LNCAP (cell line): ENCODE measurements around the gene MCM3AP.

ENCODE experiments used
- TF ChIP-seq, protein P1 (sequence below): fragments of 450-650 bp; IDR thresholded peaks from 2 replicates; pipeline ENCODE4 v1.5.1; 2017; ENCODE audit warnings: mild to moderate bottlenecking

The MCM3AP gene

DNA sequence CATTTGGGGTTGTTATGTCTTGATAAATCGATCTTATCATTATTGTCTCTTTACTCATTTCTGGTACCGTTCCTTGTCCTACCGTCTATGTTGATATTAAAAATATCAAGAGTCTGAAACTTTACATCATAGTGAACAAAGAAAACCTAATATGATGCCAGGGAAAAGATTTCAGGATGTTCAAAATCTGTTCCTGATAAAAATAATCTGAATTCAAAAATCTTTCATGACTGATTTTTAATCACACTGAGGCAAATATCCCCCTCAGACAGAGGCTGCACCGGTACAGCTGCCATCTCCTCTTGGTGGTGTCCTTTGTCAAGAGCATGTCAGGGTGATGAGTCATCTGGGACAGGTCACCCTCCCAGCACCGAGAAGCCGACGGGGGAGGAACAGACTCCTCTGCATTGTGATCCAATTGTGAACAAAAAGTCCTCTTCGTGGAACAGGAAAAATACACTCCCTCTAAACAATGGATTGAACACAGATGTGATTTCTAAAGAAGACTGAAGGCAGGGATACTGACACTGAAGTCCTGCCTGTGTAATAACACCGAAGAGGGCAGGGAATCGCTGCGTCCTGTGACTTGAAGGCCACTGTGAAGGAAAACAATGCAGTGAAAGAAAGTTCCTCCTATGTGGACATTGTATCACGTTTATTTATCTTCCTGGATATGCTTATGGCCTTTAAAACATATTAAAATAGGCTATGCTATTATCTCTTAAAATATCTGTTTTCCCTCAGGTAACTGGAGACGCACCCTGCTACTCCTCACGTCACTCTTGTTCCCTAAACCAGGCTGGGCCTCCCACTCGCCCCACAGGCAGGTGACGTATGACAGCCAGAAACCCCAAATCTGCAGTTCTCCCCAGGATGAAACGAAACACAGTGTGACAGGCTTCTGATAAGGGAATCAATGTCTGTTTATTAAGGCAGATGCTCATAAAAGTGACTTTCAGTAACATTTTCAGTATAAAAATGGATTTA is 96.9 kb downstream of the MCM3AP start:
- TF ChIP-seq, protein P1, sequence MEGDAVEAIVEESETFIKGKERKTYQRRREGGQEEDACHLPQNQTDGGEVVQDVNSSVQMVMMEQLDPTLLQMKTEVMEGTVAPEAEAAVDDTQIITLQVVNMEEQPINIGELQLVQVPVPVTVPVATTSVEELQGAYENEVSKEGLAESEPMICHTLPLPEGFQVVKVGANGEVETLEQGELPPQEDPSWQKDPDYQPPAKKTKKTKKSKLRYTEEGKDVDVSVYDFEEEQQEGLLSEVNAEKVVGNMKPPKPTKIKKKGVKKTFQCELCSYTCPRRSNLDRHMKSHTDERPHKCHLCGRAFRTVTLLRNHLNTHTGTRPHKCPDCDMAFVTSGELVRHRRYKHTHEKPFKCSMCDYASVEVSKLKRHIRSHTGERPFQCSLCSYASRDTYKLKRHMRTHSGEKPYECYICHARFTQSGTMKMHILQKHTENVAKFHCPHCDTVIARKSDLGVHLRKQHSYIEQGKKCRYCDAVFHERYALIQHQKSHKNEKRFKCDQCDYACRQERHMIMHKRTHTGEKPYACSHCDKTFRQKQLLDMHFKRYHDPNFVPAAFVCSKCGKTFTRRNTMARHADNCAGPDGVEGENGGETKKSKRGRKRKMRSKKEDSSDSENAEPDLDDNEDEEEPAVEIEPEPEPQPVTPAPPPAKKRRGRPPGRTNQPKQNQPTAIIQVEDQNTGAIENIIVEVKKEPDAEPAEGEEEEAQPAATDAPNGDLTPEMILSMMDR, result no peak

DNA sequence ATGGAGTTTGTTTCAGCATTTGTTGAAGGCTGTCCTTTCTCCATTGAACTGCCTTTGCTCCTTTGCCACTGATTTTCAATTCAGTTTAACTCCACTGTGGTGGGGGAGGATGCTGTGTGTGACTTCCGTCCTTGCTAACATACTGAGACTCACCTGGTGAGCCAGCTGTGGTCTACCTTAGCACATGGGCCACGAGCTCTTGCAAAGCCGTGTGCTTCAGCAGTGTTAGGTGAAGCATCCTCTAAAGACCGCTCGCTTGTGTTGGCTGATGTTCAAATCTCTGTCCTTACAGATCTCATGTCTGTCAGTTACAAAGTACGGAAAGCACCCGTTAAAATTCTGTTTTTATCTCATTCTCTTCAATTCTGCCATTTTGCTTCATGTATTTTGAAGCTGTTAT is 97.6 kb downstream of the MCM3AP start:
- TF ChIP-seq, protein P1, result no peak

DNA sequence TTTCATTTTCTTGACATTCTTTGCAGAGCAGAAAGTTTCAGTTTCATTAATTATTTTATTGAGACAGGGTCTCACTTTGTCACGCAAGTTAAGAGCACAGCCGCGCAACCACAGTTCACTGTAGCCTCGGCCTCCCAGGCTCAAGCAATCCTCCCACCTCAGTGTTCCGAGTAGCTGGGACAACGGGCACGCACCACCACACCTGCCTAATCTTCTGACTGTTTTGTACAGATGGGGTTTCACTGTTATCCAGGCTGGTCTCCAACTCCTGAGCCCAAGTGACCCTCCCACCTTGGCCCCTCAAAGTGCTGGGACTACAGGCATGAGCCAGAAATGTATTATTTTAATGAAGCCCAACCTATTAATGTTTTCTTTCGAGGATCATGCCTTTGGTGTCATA is 98.2 kb downstream of the MCM3AP start:
- TF ChIP-seq, protein P1, result no peak

DNA sequence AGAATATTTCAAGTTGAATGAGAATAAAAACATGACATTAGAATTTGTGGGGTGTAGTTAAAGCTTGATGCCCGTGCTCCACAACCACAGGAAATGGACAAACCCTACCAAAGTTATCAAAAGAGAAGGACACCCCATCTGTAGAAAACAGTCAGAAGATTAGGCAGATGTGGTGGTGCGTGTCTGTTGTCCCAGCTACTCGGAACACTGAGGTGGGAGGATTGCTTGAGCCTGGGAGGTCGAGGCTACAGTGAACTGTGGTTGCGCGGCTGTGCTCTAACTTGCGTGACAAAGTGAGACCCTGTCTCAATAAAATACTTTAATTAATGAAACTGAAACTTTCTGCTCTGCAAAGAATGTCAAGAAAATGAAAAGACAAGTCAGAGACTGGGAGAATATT is 99.7 kb downstream of the MCM3AP start:
- TF ChIP-seq, protein P1, result no peak
